ENCODE measurements around the gene CFAP58.

DNA sequence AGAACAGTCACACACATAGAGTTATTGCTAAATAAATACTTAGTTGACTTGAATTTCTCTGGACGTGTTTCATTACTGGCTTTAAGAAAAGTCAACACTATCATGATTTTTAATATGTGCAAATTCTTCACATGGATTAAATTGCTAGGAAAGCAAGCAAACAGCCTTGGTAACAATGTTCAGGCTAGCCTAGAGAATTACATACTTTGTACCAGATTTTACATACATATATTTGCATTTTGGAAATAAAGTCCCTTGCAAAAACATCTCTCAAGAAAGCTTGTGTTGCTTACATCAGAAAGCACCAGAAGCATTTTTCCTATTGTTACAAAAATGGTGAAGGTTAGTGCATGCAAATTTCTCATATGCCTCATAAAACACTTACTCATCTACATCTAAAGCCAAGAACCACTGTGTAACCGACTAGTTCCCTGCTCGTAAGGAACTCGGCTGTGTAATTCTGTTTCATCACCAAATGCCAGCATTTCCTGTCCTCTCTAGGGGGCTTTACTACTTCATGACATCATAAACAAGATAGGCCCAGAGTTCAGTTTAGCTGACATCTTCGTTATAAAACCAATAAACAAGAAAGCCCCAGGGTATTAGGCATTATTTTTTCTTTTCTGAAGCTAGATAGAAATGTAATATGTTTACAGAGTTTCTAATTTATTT, 87.8 kb downstream of the CFAP58 start:
- TF ChIP-seq CTCF (IDR thresholded peaks at IDR 0.05 in 4 of 5, conservative IDR thresholded peaks at IDR 0.05 in 1 of 5) (no peak), POLR2A (IDR thresholded peaks at IDR 0.05) (no peak)
